GM10266 (cell line): ENCODE data around the gene ATP6V1G3.
"Not testable (repeated sequence)": the region's sequence is repeated elsewhere in the genome, so short reads cannot be mapped to it uniquely, and the experiment has no call there.

Source experiments
- DNase-seq: peaks from one replicate; pipeline ENCODE4 v3.0.0; 2012; ENCODE audit errors: extremely low spot score
- TF ChIP-seq, protein P1 (sequence below): IDR thresholded peaks from 2 replicates; pipeline ENCODE4 v1.5.1; 2012; ENCODE audit warnings: mild to moderate bottlenecking, low read depth; ENCODE audit not compliant: control insufficient read depth, insufficient read depth; ENCODE audit errors: missing control alignments

Gene ATP6V1G3, protein sequence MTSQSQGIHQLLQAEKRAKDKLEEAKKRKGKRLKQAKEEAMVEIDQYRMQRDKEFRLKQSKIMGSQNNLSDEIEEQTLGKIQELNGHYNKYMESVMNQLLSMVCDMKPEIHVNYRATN

DNA sequence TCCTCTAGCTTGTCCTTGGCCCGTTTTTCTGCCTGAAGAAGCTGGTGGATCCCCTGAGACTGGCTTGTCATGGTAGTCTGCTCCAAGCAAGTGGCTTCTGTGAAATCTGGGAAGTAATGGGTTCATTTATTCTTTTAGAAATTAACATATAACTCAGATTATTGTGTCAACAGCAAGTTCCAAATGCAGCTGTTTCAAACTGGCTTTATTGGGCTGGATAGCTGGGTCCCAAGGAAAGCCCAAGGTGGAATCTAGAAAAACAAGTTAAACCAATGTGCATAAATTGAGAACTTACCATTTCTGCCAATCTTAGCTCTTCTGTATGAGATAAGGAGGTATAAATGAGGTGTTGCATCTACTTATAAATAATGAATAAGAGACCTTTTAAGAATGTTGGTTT lies at the start of gene ATP6V1G3:
Gene ATP6V1G3 (minus strand): TSS at position 101 of the 400 bp plus-strand sequence. CDS start 30 bp downstream, at position 71.
- DNase-seq, result no peak
- TF ChIP-seq, protein P1, sequence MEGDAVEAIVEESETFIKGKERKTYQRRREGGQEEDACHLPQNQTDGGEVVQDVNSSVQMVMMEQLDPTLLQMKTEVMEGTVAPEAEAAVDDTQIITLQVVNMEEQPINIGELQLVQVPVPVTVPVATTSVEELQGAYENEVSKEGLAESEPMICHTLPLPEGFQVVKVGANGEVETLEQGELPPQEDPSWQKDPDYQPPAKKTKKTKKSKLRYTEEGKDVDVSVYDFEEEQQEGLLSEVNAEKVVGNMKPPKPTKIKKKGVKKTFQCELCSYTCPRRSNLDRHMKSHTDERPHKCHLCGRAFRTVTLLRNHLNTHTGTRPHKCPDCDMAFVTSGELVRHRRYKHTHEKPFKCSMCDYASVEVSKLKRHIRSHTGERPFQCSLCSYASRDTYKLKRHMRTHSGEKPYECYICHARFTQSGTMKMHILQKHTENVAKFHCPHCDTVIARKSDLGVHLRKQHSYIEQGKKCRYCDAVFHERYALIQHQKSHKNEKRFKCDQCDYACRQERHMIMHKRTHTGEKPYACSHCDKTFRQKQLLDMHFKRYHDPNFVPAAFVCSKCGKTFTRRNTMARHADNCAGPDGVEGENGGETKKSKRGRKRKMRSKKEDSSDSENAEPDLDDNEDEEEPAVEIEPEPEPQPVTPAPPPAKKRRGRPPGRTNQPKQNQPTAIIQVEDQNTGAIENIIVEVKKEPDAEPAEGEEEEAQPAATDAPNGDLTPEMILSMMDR, result no peak

DNA sequence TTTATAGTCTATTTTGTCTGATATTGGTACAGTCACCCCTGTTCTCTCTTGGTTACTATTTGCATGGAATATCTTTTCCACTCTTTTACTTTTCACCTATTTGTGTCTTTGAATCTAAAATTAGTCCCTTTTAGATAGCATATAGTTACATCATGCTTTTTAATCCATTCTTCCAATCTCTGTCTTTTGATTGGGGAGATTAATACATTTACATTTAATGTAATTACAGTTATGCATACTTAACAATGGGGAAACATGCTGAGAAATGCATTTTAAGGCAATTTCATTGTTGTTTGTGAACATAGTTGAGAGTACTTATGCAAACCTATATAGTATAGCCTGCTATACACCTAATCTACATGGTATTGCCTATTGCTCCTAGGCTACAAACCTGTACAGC lies 48.4 kb upstream of the ATP6V1G3 start:
- TF ChIP-seq, protein P1, result no peak
- DNase-seq, result no peak

DNA sequence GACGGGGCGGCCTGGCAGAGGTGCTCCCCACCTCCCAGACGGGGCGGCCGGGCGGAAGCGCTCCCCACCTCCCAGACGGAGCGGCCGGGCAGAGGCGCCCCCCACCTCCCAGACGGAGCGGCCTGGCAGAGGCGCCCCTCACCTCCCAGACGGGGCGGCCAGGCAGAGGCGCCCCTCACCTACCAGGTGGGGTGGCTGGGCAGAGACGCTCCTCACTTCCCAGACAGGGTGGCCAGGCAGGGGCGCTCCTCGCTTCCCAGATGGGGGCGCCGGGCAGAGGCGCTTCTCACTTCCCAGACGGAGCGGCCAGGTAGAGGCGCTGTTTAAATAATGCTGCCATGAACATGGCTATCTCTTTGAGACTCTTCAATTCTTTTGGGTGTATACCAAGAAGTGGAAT lies 43.7 kb upstream of the ATP6V1G3 start:
- no peak for DNase-seq
- TF ChIP-seq, protein P1, result no peak

DNA sequence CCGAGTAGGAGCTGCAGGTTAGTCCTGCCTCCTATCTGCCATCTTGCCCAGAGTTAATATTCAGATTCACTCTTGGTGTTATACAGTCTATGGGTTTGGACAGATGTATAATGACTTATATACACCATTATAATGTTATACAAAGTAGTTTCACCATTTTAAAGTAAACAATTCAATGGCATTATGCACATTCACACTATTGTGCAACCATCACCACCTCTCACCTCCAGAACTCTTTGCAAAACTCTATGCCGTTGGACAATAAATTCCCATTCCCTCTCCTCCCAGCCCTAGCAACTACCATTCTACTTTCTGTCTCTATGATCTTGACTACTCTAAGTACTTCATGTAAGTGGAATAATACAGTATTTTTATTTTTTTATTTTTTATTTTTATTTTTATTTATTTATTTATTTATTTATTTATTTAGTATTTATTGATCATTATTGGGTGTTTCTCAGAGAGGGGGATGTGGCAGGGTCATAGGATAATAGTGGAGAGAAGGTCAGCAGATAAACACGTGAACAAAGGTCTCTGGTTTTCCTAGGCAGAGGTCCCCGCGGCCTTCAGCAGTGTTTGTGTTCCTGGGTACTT lies 42.8 kb upstream of the ATP6V1G3 start:
- DNase-seq, result not testable (repeated sequence)

DNA sequence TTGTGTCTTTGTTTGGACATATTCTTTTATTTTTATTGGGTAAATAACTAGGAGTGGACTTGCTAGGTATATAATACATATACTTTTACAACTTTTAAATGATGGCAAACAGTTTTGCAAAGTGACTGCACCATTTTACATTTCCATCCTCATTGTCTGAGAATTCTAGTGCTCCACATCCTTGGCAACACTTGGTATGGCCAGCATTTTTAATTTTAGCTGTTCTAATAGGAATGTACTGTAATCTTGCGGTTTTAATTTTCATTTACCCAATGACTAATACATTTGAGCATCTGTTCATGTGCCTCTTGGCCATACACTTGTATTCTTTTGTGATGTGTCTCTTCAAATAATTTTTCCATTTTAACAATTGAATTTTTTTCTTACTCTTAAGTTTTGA lies 37.0 kb upstream of the ATP6V1G3 start:
- TF ChIP-seq, protein P1, result no peak
- DNase-seq, result no peak

DNA sequence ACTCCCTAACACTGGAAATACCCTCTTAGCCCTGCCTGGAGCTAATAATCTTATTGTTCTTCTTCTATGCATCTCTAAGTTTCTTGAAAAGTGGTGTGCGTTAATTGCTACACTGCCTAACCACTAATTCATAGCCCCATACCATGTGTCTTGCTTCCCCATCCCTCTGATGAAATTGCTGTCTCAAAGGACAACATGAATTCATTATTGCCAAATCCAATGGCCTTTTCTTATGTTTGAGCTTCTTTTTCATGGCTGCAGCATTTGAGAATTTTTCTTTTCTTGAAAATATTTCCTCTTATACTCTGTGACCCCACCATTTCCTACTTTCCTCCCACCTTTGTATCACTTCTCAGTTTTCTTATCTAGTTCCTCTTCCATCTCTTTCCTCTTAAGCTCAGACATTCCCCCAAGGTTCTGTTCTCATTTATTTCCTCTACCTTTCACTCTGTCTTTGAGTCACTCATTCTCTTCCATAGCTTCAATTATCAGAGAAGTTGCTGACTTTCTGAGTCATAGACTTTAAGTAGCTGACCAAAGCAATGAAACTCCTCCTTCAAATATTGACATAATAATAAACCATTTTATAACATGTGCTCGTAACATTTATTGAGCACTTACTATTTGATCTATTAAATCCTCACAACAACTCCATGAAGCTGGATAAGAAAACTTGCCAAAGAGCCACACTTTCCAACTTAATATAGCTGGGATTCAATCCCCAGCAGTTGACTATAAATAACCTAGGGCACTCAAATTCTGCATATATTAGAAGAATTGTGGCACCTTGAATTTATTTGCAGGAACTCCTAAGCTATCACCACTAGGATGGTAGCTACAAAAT lies 35.5 kb upstream of the ATP6V1G3 start:
- TF ChIP-seq, protein P1, result no peak
- DNase-seq, result no peak

DNA sequence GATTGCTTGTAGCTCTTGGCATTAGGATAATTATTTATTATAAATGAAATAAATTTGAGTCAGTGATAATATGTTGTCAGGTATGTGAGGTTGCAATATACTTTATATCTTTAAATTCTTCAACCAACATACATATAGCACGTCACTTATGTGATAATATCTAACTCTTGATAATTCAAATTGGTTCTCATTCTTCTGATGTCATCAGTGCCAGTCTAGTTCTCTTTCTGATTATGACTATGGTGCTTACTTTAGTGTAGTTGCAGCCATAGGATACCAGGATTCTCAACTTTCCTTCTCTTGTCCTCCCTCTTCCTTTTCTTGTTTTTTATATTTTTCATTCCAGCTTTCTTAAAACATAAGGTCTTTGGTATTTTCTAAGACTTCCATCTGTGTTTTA lies 34.8 kb upstream of the ATP6V1G3 start:
- TF ChIP-seq, protein P1, result no peak

DNA sequence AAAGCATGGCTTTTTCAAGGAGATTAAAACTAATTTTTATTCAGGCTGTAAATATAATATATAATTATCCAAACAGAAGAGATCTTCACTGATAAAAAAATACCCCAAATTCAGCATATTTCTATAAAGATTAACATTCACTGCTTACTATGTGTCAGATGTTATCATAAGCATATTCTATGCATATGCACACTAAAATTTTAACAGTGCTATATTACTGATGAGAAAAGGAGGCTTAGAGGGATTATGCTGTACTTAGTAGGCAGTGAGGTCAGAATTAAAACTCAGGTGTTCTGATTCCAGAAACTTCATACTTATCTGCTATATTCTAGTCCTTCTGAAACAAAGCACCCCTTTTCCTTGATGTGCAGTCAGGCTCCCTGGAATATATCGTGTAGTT lies 33.8 kb upstream of the ATP6V1G3 start:
- no peak for DNase-seq
- TF ChIP-seq, protein P1, result no peak

More for the DNA sequence above, 34.8 kb upstream of the ATP6V1G3 start:
- DNase-seq, result no peak
